Activated naive CD4-positive, alpha-beta T cell treated with anti-CD3 and anti-CD28 coated beads for 36 hours (primary cell): ENCODE measurements around the gene ATP6V1A. TPM values are rescaled to one million over a fixed set of nuclear protein-coding genes. Genes with fewer than 3 reads are reported as not detected.
A peak's percentile ranks its signal among the peaks of the same experiment; 100 is the strongest.

ENCODE experiments used
- CTCF ChIA-PET: fragments of 350-600 bp; sonication (Branson Sonifier 250); formaldehyde crosslinking; loops from one replicate; lab custom pipeline; 2021; ENCODE audit warnings: antibody characterized with exemption; lab: Charles Lee
- DNase-seq: peaks from one replicate; pipeline ENCODE4 v3.0.0-alpha.2; 2020
- H3K27ac Mint-ChIP-seq: one replicate; pipeline ENCODE4 v1.8.0; 2021; ENCODE audit warnings: mild to moderate bottlenecking, mixed read lengths
- H3K27me3 Mint-ChIP-seq: one replicate; pipeline ENCODE4 v1.8.0; 2021; ENCODE audit warnings: low read depth, mixed read lengths
- H3K36me3 Mint-ChIP-seq: one replicate; pipeline ENCODE4 v1.8.0; 2021; ENCODE audit warnings: low read depth, mixed read lengths
- H3K4me1 Mint-ChIP-seq: one replicate; pipeline ENCODE4 v1.8.0; 2021; ENCODE audit warnings: low read depth, mixed read lengths
- H3K4me3 Mint-ChIP-seq: one replicate; pipeline ENCODE4 v1.8.0; 2021; ENCODE audit warnings: mild to moderate bottlenecking, moderate library complexity, mixed read lengths
- H3K9me3 Mint-ChIP-seq: one replicate; pipeline ENCODE4 v1.8.0; 2021; ENCODE audit warnings: mixed read lengths
- intact Hi-C: fragments of 100-400 bp; cut with micrococcal nuclease; formaldehyde crosslinking; loops from one replicate; pipeline ENCODE4 v1.15.1; 2023
- total RNA-seq, 2 experiments: library from RNA; stranded (reverse); gene quantifications; one replicate each; pipeline ENCODE4 v1.2.3, GENCODE V29; 2021

ATP6V1A gene
- total RNA-seq, 2 experiments from 2014 or later = 41.7 to 41.9 TPM

DNA sequence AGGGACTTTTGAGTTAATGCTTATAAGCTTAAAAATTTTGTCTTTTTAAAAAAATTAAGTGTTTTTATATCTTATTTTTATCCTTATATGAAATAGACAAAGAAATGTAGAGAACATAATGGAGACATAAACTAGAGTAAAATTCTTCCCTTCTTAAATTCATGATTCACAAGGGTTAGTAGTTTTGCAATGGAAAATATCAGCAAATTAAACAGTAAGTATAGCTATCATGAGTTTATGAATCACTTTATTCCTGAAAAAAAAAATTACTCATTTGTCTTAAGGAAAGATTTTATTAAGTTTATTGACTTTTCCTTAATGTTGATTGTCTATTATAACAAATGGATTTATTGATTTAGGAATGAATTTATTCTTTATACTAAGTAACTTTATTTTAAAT, 4.3 kb downstream of the ATP6V1A start:
- Mint-ChIP-seq H3K27me3 (no peaks in the 10 kb centered on the region), H3K9me3 (no peaks in the 10 kb centered on the region), H3K4me1 (peaks cover 28% of the 10 kb centered on the region), H3K36me3 (peaks cover 5% of the 10 kb centered on the region), H3K4me3 (no peak overlapping the region), H3K27ac (no peak overlapping the region)
- DNase-seq = no peak
- intact Hi-C loops = no loop called here
- CTCF ChIA-PET = interaction anchor here (2.1 kb wide), 1 partner anchor 17 kb away, joined by 7 read pairs; no protein-coding TSS in a partner anchor

DNA sequence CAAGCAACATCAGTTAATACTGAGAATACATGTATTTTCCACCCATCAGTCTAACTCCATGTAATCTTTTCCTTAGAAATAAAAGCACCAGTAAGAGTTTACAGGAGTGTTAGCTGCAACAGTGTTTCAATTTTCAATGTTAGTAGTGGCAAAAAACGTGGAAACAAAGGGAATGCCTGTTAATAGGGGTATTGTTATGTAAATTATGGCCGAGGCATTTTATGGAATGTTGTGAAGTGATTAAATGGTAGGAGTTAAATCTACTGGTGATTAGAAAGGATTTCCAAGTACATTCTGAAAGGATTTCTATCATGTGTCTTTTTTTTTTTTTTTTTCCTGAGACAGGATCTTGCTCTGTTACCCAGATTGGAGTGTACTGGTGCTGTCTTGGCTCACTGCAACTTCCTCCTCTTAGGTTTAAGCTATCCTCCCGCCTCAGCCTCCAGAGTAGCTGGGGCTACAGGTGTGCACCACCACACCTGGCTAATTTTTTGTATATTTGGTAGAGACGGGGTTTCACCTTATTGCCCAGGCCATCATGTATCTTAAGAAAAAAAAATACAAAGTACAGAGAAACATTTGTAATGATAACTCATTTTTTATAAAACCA, 6.6 kb downstream of the ATP6V1A start:
- Mint-ChIP-seq H3K27ac (no peak overlapping the region), H3K9me3 (peaks cover 3% of the 10 kb centered on the region), H3K36me3 (peaks cover 3% of the 10 kb centered on the region), H3K27me3 (no peaks in the 10 kb centered on the region), H3K4me1 (peaks cover 21% of the 10 kb centered on the region), H3K4me3 (no peak overlapping the region)
- CTCF ChIA-PET = interaction anchor here (0.7 kb wide), 1 partner anchor 13 kb away, joined by 3 read pairs; no protein-coding TSS in a partner anchor
- intact Hi-C loops = no loop called here
- DNase-seq = no peak

GRCh38 chr3:113754494-113755159, 7.8 kb downstream of the ATP6V1A start:
- no peak overlapping the region for H3K27ac Mint-ChIP-seq
- no peak overlapping the region for H3K4me3 Mint-ChIP-seq
- H3K27me3 Mint-ChIP-seq = no peaks in the 10 kb centered on the region
- CTCF ChIA-PET = no interaction called here
- DNase-seq = no peak
- peaks cover 5% of the 10 kb centered on the region for H3K36me3 Mint-ChIP-seq
- H3K9me3 Mint-ChIP-seq = peaks cover 5% of the 10 kb centered on the region
- intact Hi-C loops = no loop called here
- H3K4me1 Mint-ChIP-seq = peaks cover 14% of the 10 kb centered on the region

GRCh38 chr3:113758389-113759024, 11.7 kb downstream of the ATP6V1A start:
- no peak overlapping the region for H3K4me3 Mint-ChIP-seq
- intact Hi-C loops = no loop called here
- peak overlapping the region; percentile 2 for H3K27ac Mint-ChIP-seq
- CTCF ChIA-PET = interaction anchor here (2.3 kb wide), 1 partner anchor 13 kb away, joined by 13 read pairs; the partner anchor contains the start of gene NAA50
- H3K9me3 Mint-ChIP-seq = peaks cover 5% of the 10 kb centered on the region
- H3K36me3 Mint-ChIP-seq = peaks cover 5% of the 10 kb centered on the region
- H3K27me3 Mint-ChIP-seq = no peaks in the 10 kb centered on the region
- no peak for DNase-seq
- peaks cover 10% of the 10 kb centered on the region for H3K4me1 Mint-ChIP-seq

DNA sequence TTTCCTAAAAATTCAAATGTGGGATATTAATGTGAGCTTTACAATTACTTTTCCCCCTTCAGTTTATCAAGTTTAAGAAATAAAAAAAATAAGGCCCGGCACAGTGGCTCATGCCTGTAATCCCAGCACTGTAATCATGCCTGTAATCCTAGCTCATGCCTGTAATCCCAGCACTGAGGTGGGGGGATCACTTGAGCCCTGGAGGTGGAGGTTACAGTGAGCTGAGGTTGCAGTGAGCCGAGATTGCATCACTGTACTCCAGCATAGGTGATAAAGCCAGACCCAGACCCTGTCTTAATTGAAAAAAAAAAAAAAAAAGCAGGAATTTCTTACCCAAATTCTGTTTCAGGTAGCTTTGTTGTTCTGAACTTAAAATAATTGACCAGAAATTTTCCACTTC, 17.9 kb downstream of the ATP6V1A start:
- H3K27me3 Mint-ChIP-seq = no peaks in the 10 kb centered on the region
- peaks cover 4% of the 10 kb centered on the region for H3K4me1 Mint-ChIP-seq
- intact Hi-C loops = no loop called here
- CTCF ChIA-PET = interaction anchor here (0.6 to 1.0 kb wide), 2 partner anchors 16 to 20 kb away, joined by 3 read pairs; no protein-coding TSS in a partner anchor
- H3K4me3 Mint-ChIP-seq = no peak overlapping the region
- DNase-seq = no peak
- H3K9me3 Mint-ChIP-seq = no peaks in the 10 kb centered on the region
- no peaks in the 10 kb centered on the region for H3K36me3 Mint-ChIP-seq
- H3K27ac Mint-ChIP-seq = no peak overlapping the region

DNA sequence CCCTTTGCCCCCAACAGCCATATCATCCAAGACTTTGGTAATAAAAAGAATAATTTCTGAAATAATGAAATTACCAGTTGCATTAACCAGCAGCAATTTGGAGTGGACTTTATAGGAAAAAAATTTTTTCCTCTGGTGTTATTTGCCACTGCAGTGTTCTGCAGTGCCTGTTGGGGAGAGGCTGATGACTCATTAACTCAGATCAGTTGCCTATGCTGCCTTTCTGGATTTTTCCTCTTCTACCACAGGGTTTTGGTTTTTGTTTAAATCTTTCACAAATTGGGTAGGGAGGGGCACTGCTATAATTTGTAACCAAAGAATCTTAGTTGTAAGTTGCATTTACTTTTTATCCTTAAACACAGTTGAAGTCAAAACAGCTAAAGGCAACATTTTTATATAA, 22.7 kb downstream of the ATP6V1A start:
- Mint-ChIP-seq H3K36me3 (no peaks in the 10 kb centered on the region), H3K4me1 (peaks cover 8% of the 10 kb centered on the region), H3K27ac (no peak overlapping the region), H3K9me3 (no peaks in the 10 kb centered on the region), H3K27me3 (no peaks in the 10 kb centered on the region), H3K4me3 (no peak overlapping the region)
- DNase-seq = no peak
- intact Hi-C loops = no loop called here
- CTCF ChIA-PET = interaction anchor here (1.5 kb wide), 1 partner anchor 23 kb away, joined by 3 read pairs; the partner anchor contains the start of gene ATP6V1A

DNA sequence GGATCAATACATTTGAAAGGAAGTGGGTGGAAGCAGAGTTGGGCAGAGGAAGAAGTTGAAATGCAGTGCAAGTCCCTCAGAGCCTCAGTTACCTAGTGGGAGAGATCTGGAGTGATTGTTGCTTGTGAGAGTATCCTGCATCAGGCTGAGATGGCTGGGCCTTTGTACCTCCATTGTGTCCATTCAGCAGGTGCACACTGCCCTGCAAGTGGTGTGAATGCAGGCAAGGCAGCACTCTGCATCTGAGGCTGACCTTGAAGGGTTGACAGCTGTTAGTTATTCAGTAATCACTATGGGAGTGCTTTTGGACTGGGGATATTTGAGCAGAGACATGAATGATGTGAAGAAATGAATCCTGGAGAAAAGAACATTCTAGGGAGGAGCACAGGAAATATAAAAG, 25.2 kb downstream of the ATP6V1A start:
- intact Hi-C loops = no loop called here
- Mint-ChIP-seq H3K4me3 (no peak overlapping the region), H3K27me3 (no peaks in the 10 kb centered on the region), H3K27ac (no peak overlapping the region), H3K9me3 (no peaks in the 10 kb centered on the region), H3K4me1 (peaks cover 8% of the 10 kb centered on the region), H3K36me3 (no peaks in the 10 kb centered on the region)
- no peak for DNase-seq
- CTCF ChIA-PET = no interaction called here

GRCh38 chr3:113773381-113773780, 26.5 kb downstream of the ATP6V1A start:
- CTCF ChIA-PET = interaction anchor here (0.5 kb wide), 1 partner anchor 36 kb away, joined by 5 read pairs; no protein-coding TSS in a partner anchor
- intact Hi-C loops = no loop called here
- DNase-seq = no peak

GRCh38 chr3:113775516-113775915, 28.7 kb downstream of the ATP6V1A start:
- no peaks in the 10 kb centered on the region for H3K27me3 Mint-ChIP-seq
- DNase-seq = no peak
- CTCF ChIA-PET = no interaction called here
- no peak overlapping the region for H3K27ac Mint-ChIP-seq
- no peak overlapping the region for H3K4me3 Mint-ChIP-seq
- H3K4me1 Mint-ChIP-seq = peaks cover 4% of the 10 kb centered on the region
- H3K9me3 Mint-ChIP-seq = no peaks in the 10 kb centered on the region
- intact Hi-C loops = no loop called here
- H3K36me3 Mint-ChIP-seq = no peaks in the 10 kb centered on the region

More at GRCh38 chr3:113773381-113773780, 26.5 kb downstream of the ATP6V1A start:
- H3K4me3 Mint-ChIP-seq = no peak overlapping the region
- H3K27me3 Mint-ChIP-seq = no peaks in the 10 kb centered on the region
- H3K27ac Mint-ChIP-seq = no peak overlapping the region
- H3K4me1 Mint-ChIP-seq = peaks cover 6% of the 10 kb centered on the region
- H3K36me3 Mint-ChIP-seq = no peaks in the 10 kb centered on the region
- no peaks in the 10 kb centered on the region for H3K9me3 Mint-ChIP-seq

- intact Hi-C loops = no loop called here
- Mint-ChIP-seq H3K4me1 (peaks cover 4% of the 10 kb centered on the region), H3K27ac (no peak overlapping the region), H3K9me3 (no peaks in the 10 kb centered on the region), H3K27me3 (no peaks in the 10 kb centered on the region), H3K4me3 (no peak overlapping the region), H3K36me3 (no peaks in the 10 kb centered on the region)
- DNase-seq = no peak
- CTCF ChIA-PET = no interaction called here
Measured at GRCh38 chr3:113776564-113776963, 29.7 kb downstream of the ATP6V1A start.

DNA sequence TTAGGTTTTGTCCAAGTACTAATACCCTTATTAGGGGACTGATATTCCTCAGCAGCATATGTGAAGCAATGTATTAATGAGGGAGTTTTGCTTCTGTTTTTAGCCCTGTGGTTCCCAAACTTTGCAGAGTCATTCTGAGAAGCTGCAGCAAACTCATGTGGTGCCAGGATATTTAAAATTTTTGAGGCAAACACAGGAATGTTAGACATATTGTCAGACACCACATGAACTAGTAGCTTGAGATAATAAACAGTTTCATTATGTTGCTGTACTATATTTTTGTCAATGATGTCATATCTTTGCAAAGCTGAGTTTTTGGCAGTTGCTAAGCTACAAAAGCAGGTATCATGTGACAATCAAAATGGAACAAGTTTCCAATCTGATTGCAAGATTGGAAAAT, 36.6 kb downstream of the ATP6V1A start:
- CTCF ChIA-PET = no interaction called here
- peaks cover 6% of the 10 kb centered on the region for H3K36me3 Mint-ChIP-seq
- H3K27ac Mint-ChIP-seq = no peak overlapping the region
- DNase-seq = no peak
- peaks cover 4% of the 10 kb centered on the region for H3K4me1 Mint-ChIP-seq
- intact Hi-C loops = no loop called here
- no peak overlapping the region for H3K4me3 Mint-ChIP-seq
- H3K27me3 Mint-ChIP-seq = no peaks in the 10 kb centered on the region
- H3K9me3 Mint-ChIP-seq = no peaks in the 10 kb centered on the region

- peaks cover 6% of the 10 kb centered on the region for H3K36me3 Mint-ChIP-seq
- intact Hi-C loops = no loop called here
Measured at GRCh38 chr3:113783980-113784379, 37.1 kb downstream of the ATP6V1A start.

More at GRCh38 chr3:113783980-113784379, 37.1 kb downstream of the ATP6V1A start:
- peaks cover 4% of the 10 kb centered on the region for H3K4me1 Mint-ChIP-seq
- no peak overlapping the region for H3K27ac Mint-ChIP-seq
- CTCF ChIA-PET = no interaction called here
- H3K27me3 Mint-ChIP-seq = no peaks in the 10 kb centered on the region
- DNase-seq = no peak
- no peaks in the 10 kb centered on the region for H3K9me3 Mint-ChIP-seq
- no peak overlapping the region for H3K4me3 Mint-ChIP-seq
